ENCODE results near the gene ADARB2.

DNA sequence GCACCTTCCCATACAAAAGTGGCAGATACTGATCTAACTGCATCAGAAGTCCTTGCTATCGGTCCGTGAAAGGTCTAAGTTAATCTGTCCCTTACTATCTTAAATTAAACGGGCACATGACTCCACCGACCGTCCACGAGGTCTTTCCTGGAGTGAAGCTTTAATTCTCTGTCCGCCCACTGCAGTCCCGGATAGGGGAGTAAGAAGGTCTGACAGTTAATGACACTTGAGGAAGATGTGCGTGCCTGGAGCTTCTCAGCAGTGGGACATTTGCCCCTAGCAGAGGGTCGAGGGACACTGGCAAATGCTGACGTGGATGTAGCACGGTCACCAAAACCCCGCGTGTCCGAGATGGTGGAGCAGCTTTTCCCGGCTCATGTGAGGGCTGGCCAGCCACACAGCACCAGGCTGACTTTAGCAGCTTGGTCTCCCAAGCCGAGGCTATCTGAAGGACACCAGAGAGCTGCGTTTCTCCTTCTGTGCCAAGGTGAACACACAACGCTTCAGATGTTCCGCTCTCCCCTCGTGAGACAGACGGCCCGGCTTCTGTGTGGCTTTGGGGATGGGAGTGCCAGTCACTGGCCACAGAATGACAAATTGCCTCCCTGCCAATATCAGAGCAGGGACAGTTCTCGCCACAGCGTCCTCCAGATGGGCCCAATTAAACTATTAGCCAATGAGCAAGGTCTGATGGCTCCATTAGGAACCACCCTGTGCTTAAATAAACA, 86.6 kb downstream of the ADARB2 start:
- TF ChIP-seq GABPA (IDR thresholded peaks at IDR 0.05; ENCODE audit: low read depth) = no peak
- no peak for TF ChIP-seq CTCF (IDR thresholded peaks at IDR 0.05)
- TF ChIP-seq RAD21 (IDR thresholded peaks at IDR 0.05; ENCODE audit: low read length) = 0 out of 2 replicates have a peak, but pooled peaks have one; percentile 2
- no peak for TF ChIP-seq USF1 (IDR thresholded peaks at IDR 0.05; ENCODE audit: borderline replicate concordance, low read depth)
- no peak for TF ChIP-seq EZH2phosphoT487 (IDR thresholded peaks at IDR 0.05; ENCODE audit: borderline replicate concordance, low read depth)
- no peak for TF ChIP-seq POLR2AphosphoS5 (IDR thresholded peaks at IDR 0.05; ENCODE audit: low read depth, low read length)
- TF ChIP-seq REST (IDR thresholded peaks at IDR 0.05; ENCODE audit: low read depth, low read length) = no peak
- TF ChIP-seq MAX (IDR thresholded peaks at IDR 0.05; ENCODE audit: low read depth) = no peak
- peak; percentile 24 for TF ChIP-seq CHD2 (IDR thresholded peaks at IDR 0.05; ENCODE audit: low read length, partially characterized antibody)
- TF ChIP-seq EP300 (IDR thresholded peaks at IDR 0.05; ENCODE audit: borderline replicate concordance in 1 of 2, low read depth in 1 of 2, low read length in 1 of 2) = peak in 1 of 2 experiments; percentile 59; a peak in 1 of 4 replicates
- no peak for TF ChIP-seq FOXM1 (IDR thresholded peaks at IDR 0.05; ENCODE audit: low read depth)
- TF ChIP-seq ZBTB33 (IDR thresholded peaks at IDR 0.05; ENCODE audit: borderline replicate concordance, low read depth) = no peak
- no peak for TF ChIP-seq ELF1 (IDR thresholded peaks at IDR 0.05)
- no peak for TF ChIP-seq TAF1 (IDR thresholded peaks at IDR 0.05; ENCODE audit: borderline replicate concordance, low read depth, low read length)
